ENCODE data around the gene TMC5. TPM values are rescaled to one million over a fixed set of nuclear protein-coding genes. Genes with fewer than 3 reads are reported as not detected.

The TMC5 gene
- total and polyA plus RNA-seq, 2 of the 8 experiments (the other 6 are each of a cell fraction or from before 2014, with no cell fraction given) = 1.6 to 1.8 TPM

DNA sequence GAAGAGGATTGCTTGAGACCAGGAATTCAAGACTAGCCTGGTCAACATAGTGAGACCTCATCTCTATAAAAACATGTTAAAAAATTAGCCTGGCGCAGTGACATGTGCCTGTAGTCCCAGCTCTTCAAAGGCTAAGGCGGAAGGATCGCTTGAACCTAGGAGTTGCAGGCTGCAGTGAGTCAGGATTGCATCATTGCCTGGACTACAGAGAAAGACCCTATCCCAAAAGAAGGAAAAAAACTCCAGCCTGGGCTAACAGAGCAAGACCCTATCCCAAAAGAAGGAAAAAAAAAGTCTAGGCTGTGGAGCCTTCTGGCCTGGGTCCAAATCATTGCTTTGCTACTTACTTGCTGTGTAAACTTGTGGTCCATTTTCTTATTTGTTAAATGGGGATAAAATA lies 111.0 kb downstream of the TMC5 start:
- TF ChIP-seq CEBPB (IDR thresholded peaks at IDR 0.05; ENCODE audit: low read depth, low read length) (0 out of 2 replicates have a peak, but pooled peaks have one; percentile 29), SRF (IDR thresholded peaks at IDR 0.05; ENCODE audit: low read depth, low read length) (no peak)
- peaks cover 5% of the 10 kb centered on the region; the same call in 1 of the 2 replicates for H3K79me1 ChIP-seq (ENCODE audit: low read depth, low read length)
- H2BK15ac ChIP-seq (ENCODE audit: low read length) = no peak overlapping the region
- no peak overlapping the region for H3K14ac ChIP-seq (ENCODE audit: insufficient read length)
- H2AFZ ChIP-seq (ENCODE audit: low read length) = no peak overlapping the region
- POLR2A ChIA-PET (ENCODE audit: partially characterized antibody) = interaction anchor here (1.7 kb wide), 1 partner anchor 26 kb away, joined by 5 read pairs; the partner anchor contains the start of gene VPS35L
- DNase-seq (ENCODE audit: low read depth in 1 of 2, low spot score in 2 of 2) = no peak
- no peak overlapping the region for H3K4me3 ChIP-seq (ENCODE audit: extremely low read depth in 1 of 4, insufficient read depth in 2 of 4, low read depth in 3 of 4, low read length in 4 of 4)
- CTCF ChIA-PET (ENCODE audit: partially characterized antibody) = no interaction called here
- no peak overlapping the region for H4K8ac ChIP-seq (ENCODE audit: extremely low read depth, insufficient read depth, low read length)
- peaks cover 0 to 6% (median 2%) of the 10 kb centered on the region in 4 experiments; a peak in 3 of 7 replicates for H3K4me1 ChIP-seq (replicated peaks in 1 of 4; ENCODE audit: control insufficient read depth in 3 of 4, insufficient read depth in 4 of 4, low read length in 3 of 4)
- H3K4ac ChIP-seq (replicated peaks; ENCODE audit: insufficient read length, low read depth, low read length) = no peak overlapping the region
- H3K18ac ChIP-seq (ENCODE audit: extremely low read depth, low read length) = no peak overlapping the region
- peaks cover 5% of the 10 kb centered on the region for H3K23me2 ChIP-seq (ENCODE audit: low read depth, low read length)
- no peak overlapping the region for H2BK5ac ChIP-seq (ENCODE audit: low read depth, low read length)
- no peaks in the 10 kb centered on the region for H3K9me3 ChIP-seq (ENCODE audit: insufficient read depth in 2 of 2, low read depth in 1 of 2, low read length in 1 of 2)
- H2BK20ac ChIP-seq (ENCODE audit: low read length) = no peak overlapping the region
- no peak for FAIRE-seq
- H4K91ac ChIP-seq (replicated peaks; ENCODE audit: insufficient read length, low read length) = no peak overlapping the region
- H3K27me3 ChIP-seq (replicated peaks in 1 of 4; ENCODE audit: control insufficient read depth in 3 of 4, extremely low read depth in 1 of 4, insufficient read depth in 3 of 4, low read length in 3 of 4) = no peaks in the 10 kb centered on the region
- H3K27ac ChIP-seq (ENCODE audit: low read depth, low read length) = no peak overlapping the region
- H2AK5ac ChIP-seq (ENCODE audit: low read depth, low read length) = no peak overlapping the region
- H3K4me2 ChIP-seq (ENCODE audit: insufficient read depth in 1 of 2, low read depth in 2 of 2, low read length in 2 of 2) = no peak overlapping the region
- no peak overlapping the region for H2BK12ac ChIP-seq (ENCODE audit: low read depth, low read length)
- H2BK120ac ChIP-seq (replicated peaks; ENCODE audit: low read depth, low read length) = no peak overlapping the region
- peaks cover 0 to 23% (median 11%) of the 10 kb centered on the region in 4 experiments; a peak in 4 of 8 replicates for H3K36me3 ChIP-seq (ENCODE audit: control insufficient read depth in 2 of 4, insufficient read depth in 4 of 4, low read length in 3 of 4)
- H4K20me1 ChIP-seq (replicated peaks in 1 of 2; ENCODE audit: control insufficient read depth in 1 of 2, insufficient read depth in 2 of 2, low read length in 2 of 2) = no peaks in the 10 kb centered on the region
- H3K9ac ChIP-seq (replicated peaks in 1 of 4; ENCODE audit: extremely low read depth in 1 of 4, low read depth in 3 of 4, low read length in 3 of 4) = no peak overlapping the region
- WGBS, 2 experiments (ENCODE audit: extremely low coverage in 1 of 2, insufficient coverage in 1 of 2, insufficient read length in 1 of 2, insufficient replicate concordance in 2 of 2, low coverage in 1 of 2, low lambda C conversion rate in 2 of 2, missing lambda C conversion rate in 1 of 2) = 95% methylated on average over 3 of the region's 3 CpGs; no CpG with 5 or more reads in 1 of the 2 experiments
- H3K56ac ChIP-seq (replicated peaks; ENCODE audit: insufficient read length, low read depth, low read length) = no peak overlapping the region
- H3K23ac ChIP-seq (ENCODE audit: insufficient read length) = no peak overlapping the region
- no peak overlapping the region for H4K5ac ChIP-seq (ENCODE audit: insufficient read length, low read depth, low read length)
- H3K79me2 ChIP-seq (ENCODE audit: control insufficient read depth in 1 of 2, insufficient read depth in 2 of 2, low read length in 2 of 2) = peaks cover 0 to 27% of the 10 kb centered on the region in 2 experiments; a peak in 3 of 4 replicates
